Fibroblast of mammary gland (primary cell): Measurements from ENCODE around the gene TBC1D22A.

Experiments used
- DNase-seq: peaks from one replicate; pipeline ENCODE4 v3.0.0-alpha.2; 2010; ENCODE audit warnings: low read depth
- H3K4me3 ChIP-seq: 2 replicates; pipeline ENCODE4 v1.5.1; 2011; ENCODE audit warnings: low read depth, mild to moderate bottlenecking, low read length, moderate library complexity; ENCODE audit not compliant: control insufficient read depth
- CTCF ChIP-seq: conservative IDR thresholded peaks from 2 replicates; pipeline ENCODE4 v1.5.1; 2011; ENCODE audit warnings: low read depth, low read length, inconsistent platforms; ENCODE audit not compliant: control insufficient read depth, insufficient read depth

The TBC1D22A gene

DNA sequence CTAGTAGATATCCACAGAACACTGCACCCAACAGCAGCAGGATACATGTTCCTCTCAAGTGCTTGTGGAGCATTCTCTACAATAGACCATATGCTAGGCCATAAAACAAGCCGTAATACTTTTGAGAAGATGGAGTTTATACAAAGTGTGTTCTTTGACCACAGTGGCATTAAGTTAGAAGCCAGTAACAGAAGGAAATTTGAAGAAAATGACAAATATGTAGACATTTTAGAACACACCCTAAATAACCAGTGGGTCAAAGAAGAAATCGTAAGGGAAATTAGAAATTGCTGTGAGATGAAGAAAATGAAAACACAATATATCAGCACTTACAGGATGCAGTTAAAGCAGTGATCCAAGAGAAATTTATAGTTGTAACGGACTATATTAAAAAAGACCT lies 163.4 kb downstream of the TBC1D22A start:
- H3K4me3 ChIP-seq, result no peak overlapping the region
- no peak for TF ChIP-seq CTCF
- no peak for DNase-seq

DNA sequence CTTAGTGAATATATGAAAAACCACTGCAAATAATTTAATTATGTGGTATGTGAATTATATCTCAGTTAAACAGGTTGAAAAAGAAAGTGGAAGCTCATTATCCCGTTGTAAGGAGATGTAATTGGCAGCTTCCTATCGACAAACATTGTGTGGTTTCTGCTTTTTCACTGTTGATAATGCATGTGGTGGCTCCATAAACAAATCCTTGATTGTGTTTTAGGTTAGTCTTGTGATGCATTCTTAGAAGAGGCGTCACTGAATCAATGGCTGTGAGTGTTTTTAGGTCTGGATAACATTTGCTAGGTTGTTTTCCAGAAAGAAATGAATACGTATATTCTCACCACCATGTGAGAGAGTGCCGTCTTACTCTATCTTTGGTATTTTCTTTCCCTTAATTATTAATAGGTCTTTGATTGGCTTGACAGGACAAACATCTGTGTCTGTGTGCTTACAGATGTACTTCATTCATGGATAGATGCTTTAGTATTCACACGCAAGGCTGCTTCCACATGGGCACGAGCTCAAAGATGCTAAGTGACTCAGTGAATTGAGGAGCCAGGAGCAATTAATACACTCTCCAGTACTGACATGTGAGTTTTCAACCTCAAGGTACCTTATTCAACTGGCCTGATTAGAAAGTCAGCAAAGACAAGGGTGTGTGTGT lies 166.7 kb downstream of the TBC1D22A start:
- H3K4me3 ChIP-seq, result no peak overlapping the region
- DNase-seq, result no peak
- no peak for TF ChIP-seq CTCF

DNA sequence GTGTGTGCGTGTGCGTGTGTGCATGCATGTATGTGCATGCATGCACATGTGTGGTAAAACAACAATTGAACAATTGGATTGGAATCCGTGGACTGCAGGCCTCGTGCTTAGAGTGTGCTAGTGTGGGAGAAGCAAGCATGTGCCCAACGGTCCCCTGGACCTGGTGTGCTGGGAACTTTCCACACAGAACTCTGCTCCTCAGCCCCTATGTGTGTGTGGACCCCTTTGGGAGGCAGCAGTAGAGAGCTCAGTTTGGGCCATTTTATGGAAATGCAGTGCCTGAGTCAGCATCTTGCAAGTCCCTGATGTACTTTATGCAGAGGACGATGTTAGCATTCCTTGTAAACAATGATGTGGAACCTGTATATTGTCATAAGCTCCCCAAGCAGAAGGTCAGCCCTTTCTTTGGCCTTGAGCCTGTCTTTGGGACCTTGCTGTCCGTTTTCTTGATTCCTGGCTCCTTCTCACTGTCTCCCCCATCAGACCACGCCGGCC lies 167.3 kb downstream of the TBC1D22A start:
- no peak overlapping the region for H3K4me3 ChIP-seq
- no peak for TF ChIP-seq CTCF
- DNase-seq, result no peak

DNA sequence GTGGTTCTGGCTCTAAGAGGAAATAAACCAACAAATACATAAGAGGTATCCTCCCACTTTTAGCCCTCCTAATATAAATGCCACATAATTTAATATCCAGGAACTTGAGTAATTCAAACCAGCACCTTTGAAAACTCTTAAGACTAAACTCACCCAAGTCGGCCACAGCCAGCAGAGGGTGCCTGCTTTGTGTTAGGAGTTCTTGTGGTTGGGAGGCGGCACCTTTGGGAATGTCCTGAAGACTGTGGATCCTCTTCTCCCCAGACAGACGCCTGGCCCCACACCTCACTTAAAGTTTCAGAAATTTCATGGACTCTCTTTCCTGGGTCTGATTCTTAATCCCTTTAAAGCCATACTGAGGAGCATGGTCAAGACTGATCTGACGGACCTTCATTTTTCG lies 169.0 kb downstream of the TBC1D22A start:
- H3K4me3 ChIP-seq, result no peak overlapping the region
- peak; percentile 30 for DNase-seq
- TF ChIP-seq CTCF, result peak; percentile 16

DNA sequence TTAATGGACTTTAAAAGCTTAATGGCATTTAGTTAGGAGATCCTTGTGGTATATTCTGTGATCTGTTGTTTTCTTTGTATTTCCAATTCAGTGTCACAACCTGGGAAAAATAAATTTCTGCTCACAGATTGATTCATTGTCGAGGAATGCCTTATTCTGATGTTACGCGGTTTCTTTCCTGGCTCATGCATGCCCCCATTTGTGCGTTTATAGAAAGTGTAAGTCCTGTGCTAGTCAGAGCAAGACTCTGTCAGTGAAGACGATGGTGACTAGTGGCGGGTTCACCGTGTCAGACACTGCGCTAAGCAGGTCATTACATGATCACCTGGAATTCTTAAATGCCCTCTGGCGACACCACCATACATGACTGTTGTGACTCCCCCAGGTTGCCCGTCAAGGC lies 169.4 kb downstream of the TBC1D22A start:
- no peak for DNase-seq
- no peak overlapping the region for H3K4me3 ChIP-seq
- TF ChIP-seq CTCF, result no peak

GRCh38 chr22:46933040-46933930 lies 170.8 kb downstream of the TBC1D22A start:
- TF ChIP-seq CTCF, result no peak
- DNase-seq, result no peak

More at GRCh38 chr22:46933040-46933930, 170.8 kb downstream of the TBC1D22A start:
- H3K4me3 ChIP-seq, result no peak overlapping the region
